HG03457 (cell line): ENCODE measurements around the gene ZSCAN30.
"Not testable (repeated sequence)": the region's sequence is repeated elsewhere in the genome, so short reads cannot be mapped to it uniquely, and the experiment has no call there.

Source experiments
- ATAC-seq: cut with Tn5 transposase; IDR thresholded peaks from one replicate; pipeline ENCODE4 v1.9.1; 2021; ENCODE audit warnings: moderate number of reproducible peaks; ENCODE audit not compliant: unreplicated experiment

The ZSCAN30 gene

GRCh38 chr18:35239314-35239713, 50.7 kb downstream of the ZSCAN30 start:
- ATAC-seq: no peak

GRCh38 chr18:35236571-35237363, 53.3 kb downstream of the ZSCAN30 start:
- no peak for ATAC-seq

GRCh38 chr18:35231052-35231451, 59.0 kb downstream of the ZSCAN30 start:
- ATAC-seq: peak; percentile 66

- no peak for ATAC-seq
These were observed 62.8 kb downstream of the ZSCAN30 start for GRCh38 chr18:35227254-35227653.

- ATAC-seq: no peak
These were observed 66.2 kb downstream of the ZSCAN30 start for GRCh38 chr18:35223797-35224196.

- no peak for ATAC-seq
These were observed 69.6 kb downstream of the ZSCAN30 start for GRCh38 chr18:35220424-35220823.

GRCh38 chr18:35219331-35219730, 70.7 kb downstream of the ZSCAN30 start:
- ATAC-seq: not testable (repeated sequence)

- not testable (repeated sequence) for ATAC-seq
These were observed 73.4 kb downstream of the ZSCAN30 start for GRCh38 chr18:35216611-35217010.

GRCh38 chr18:35215026-35215425, 75.0 kb downstream of the ZSCAN30 start:
- ATAC-seq: no peak

- ATAC-seq: not testable (repeated sequence)
These were observed 84.1 kb downstream of the ZSCAN30 start for GRCh38 chr18:35205746-35206458.

- ATAC-seq: no peak
These were observed 84.8 kb downstream of the ZSCAN30 start for GRCh38 chr18:35205199-35205712.

GRCh38 chr18:35203067-35203466, 87.0 kb downstream of the ZSCAN30 start:
- ATAC-seq: no peak

GRCh38 chr18:35201256-35201931, 88.6 kb downstream of the ZSCAN30 start:
- no peak for ATAC-seq
